Putamen (tissue), 1 donor: Measurements from ENCODE around the gene COL24A1.
"Not testable (repeated sequence)": the region's sequence is repeated elsewhere in the genome, so short reads cannot be mapped to it uniquely, and the experiment has no call there.

Source experiments
- DNase-seq: peaks from one replicate; pipeline ENCODE4 v3.0.0-alpha.2; 2016; ENCODE audit warnings: low spot score

The COL24A1 gene

GRCh38 chr1:85806236-85806965 is 350.2 kb downstream of the COL24A1 start:
- no peak for DNase-seq

GRCh38 chr1:85801520-85801919 is 355.1 kb downstream of the COL24A1 start:
- no peak for DNase-seq

GRCh38 chr1:85799737-85800136 is 356.8 kb downstream of the COL24A1 start:
- DNase-seq: no peak

- no peak for DNase-seq
Observed at GRCh38 chr1:85798419-85798818, 358.2 kb downstream of the COL24A1 start.

GRCh38 chr1:85777021-85777420 is 379.6 kb downstream of the COL24A1 start:
- DNase-seq: not testable (repeated sequence)

- DNase-seq: no peak
Observed at GRCh38 chr1:85762804-85763203, 393.8 kb downstream of the COL24A1 start.

- no peak for DNase-seq
Observed at GRCh38 chr1:85756864-85757263, 399.7 kb downstream of the COL24A1 start.

GRCh38 chr1:85748120-85748519 is 408.5 kb downstream of the COL24A1 start:
- no peak for DNase-seq

GRCh38 chr1:85746777-85747176 is 409.8 kb downstream of the COL24A1 start:
- no peak for DNase-seq

- DNase-seq: no peak
Observed at GRCh38 chr1:85743814-85744213, 412.8 kb downstream of the COL24A1 start.

- DNase-seq: no peak
Observed at GRCh38 chr1:85734931-85735330, 421.6 kb downstream of the COL24A1 start.

- no peak for DNase-seq
Observed at GRCh38 chr1:85718678-85719340, 437.8 kb downstream of the COL24A1 start.

GRCh38 chr1:85714418-85715114 is 442.0 kb downstream of the COL24A1 start:
- DNase-seq: not testable (repeated sequence)

GRCh38 chr1:85708829-85709227 is 447.7 kb downstream of the COL24A1 start:
- DNase-seq: no peak

GRCh38 chr1:85707990-85708828 is 448.4 kb downstream of the COL24A1 start, which contains the start of gene ZNHIT6:
ZNHIT6 (minus strand) TSS chr1:85708433; CDS start chr1:85708284, 149 bp downstream.
- peak; percentile 91 for DNase-seq

GRCh38 chr1:85707267-85707989 is 449.1 kb downstream of the COL24A1 start:
- no peak for DNase-seq

- no peak for DNase-seq
Observed at GRCh38 chr1:85705940-85706339, 450.6 kb downstream of the COL24A1 start.

- DNase-seq: no peak
Observed at GRCh38 chr1:85700422-85700821, 456.1 kb downstream of the COL24A1 start.

- DNase-seq: no peak
Observed at GRCh38 chr1:85697895-85698294, 458.7 kb downstream of the COL24A1 start.

- no peak for DNase-seq
Observed at GRCh38 chr1:85692730-85693314, 463.8 kb downstream of the COL24A1 start.
